ENCODE measurements around the gene MYRFL.

MYRFL gene

DNA sequence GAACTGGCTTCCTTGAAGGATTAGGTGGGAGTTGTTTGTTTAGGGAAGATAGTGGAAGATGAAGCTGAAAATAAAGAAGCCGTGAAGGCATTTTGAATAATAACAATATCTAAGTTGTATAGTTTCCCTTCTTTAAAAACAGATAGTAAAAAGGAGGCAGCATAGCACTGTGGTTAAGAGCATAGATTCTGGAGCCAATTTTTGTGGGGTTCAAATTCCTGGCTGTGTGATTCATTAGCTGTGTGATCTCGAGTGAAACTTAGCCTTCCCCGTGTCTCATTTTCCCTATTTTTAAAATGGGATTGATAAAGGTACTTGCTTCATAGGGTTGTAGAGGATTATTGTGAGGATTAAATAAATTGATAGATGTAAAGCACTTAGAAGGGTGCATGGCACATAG is 104.5 kb downstream of the MYRFL start:
- no peak for DNase-seq (ENCODE audit: low read depth)
- TF ChIP-seq, protein P1, sequence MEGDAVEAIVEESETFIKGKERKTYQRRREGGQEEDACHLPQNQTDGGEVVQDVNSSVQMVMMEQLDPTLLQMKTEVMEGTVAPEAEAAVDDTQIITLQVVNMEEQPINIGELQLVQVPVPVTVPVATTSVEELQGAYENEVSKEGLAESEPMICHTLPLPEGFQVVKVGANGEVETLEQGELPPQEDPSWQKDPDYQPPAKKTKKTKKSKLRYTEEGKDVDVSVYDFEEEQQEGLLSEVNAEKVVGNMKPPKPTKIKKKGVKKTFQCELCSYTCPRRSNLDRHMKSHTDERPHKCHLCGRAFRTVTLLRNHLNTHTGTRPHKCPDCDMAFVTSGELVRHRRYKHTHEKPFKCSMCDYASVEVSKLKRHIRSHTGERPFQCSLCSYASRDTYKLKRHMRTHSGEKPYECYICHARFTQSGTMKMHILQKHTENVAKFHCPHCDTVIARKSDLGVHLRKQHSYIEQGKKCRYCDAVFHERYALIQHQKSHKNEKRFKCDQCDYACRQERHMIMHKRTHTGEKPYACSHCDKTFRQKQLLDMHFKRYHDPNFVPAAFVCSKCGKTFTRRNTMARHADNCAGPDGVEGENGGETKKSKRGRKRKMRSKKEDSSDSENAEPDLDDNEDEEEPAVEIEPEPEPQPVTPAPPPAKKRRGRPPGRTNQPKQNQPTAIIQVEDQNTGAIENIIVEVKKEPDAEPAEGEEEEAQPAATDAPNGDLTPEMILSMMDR (IDR thresholded peaks at IDR 0.05; ENCODE audit: low read depth, low read length, missing control alignments), result no peak
- H3K4me3 ChIP-seq (ENCODE audit: low read depth, low read length), result no peak overlapping the region
- in situ Hi-C loops (cut with HindIII; ENCODE audit: low sequenced_read_pairs), result no loop called here

- TF ChIP-seq, protein P1 (IDR thresholded peaks at IDR 0.05; ENCODE audit: low read depth, low read length, missing control alignments), result no peak
- H3K4me3 ChIP-seq (ENCODE audit: low read depth, low read length), result no peak overlapping the region
- in situ Hi-C loops (cut with HindIII; ENCODE audit: low sequenced_read_pairs), result no loop called here
- DNase-seq (ENCODE audit: low read depth), result no peak
These were observed 106.5 kb downstream of the MYRFL start for GRCh38 chr12:69931569-69931968.

DNA sequence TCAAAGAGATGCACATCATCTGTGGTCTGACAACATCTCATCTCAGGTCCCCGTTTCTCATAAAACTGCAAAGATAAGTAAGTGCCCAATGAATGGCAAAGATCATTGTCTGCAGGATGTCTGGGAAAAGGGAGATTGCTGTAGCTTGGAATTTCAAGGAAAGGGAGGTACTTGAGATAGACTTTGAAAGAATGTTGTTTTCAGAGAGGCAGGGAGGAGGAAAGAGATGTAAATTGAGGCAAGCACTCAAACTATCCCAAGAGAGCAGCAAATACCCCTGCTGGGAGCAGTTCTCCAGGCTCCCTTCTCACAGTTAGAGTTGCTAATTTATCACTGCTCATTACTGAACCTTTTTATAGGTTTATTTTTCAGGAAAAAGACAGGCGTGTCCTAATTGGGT is 107.1 kb downstream of the MYRFL start:
- no peak for DNase-seq (ENCODE audit: low read depth)
- TF ChIP-seq, protein P1 (IDR thresholded peaks at IDR 0.05; ENCODE audit: low read depth, low read length, missing control alignments), result no peak
- in situ Hi-C loops (cut with HindIII; ENCODE audit: low sequenced_read_pairs), result no loop called here
- no peak overlapping the region for H3K4me3 ChIP-seq (ENCODE audit: low read depth, low read length)

DNA sequence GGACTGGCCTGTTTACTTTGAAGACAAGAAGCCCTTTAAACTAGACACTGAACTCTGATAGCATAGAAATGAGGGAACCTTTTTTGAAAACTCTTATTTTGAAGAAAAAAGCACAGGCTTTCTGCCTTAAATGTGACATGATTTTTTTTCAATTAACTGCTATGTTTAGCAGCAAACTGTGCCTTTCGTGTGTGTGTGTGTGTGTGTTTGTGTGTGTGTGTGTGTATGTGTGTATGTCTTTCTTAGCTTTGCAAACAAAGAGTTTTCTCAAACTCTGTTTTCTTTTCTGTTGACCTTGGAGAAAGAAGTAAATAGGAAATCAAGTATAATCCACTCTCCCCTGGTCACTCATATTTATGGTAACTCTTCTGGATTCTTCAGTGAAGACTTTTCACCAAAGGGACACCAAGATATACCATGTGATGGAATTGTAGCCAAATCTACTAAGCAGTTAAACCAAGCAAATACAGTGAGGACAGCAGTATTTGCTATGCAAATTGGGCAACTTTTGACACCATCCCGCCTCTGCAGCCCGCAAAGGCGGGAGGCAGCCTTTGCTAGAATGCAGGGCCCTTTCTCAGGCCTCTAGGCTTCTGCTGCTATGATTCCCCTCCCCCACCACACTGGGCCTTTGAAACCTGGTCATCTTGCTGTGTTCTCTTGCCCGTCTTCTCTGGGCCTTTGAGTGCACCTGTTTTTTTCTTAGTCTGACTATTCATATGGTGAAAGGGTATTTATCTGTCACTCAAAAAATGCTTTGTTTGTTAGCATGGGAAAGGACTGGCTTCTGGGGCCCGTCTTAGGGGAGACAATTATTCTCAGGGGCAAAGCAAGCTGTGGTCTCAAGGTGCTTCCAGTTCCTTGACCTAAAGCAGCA is 107.9 kb downstream of the MYRFL start:
- in situ Hi-C loops (cut with HindIII; ENCODE audit: low sequenced_read_pairs), result no loop called here
- no peak overlapping the region for H3K4me3 ChIP-seq (ENCODE audit: low read depth, low read length)
- no peak for DNase-seq (ENCODE audit: low read depth)
- TF ChIP-seq, protein P1 (IDR thresholded peaks at IDR 0.05; ENCODE audit: low read depth, low read length, missing control alignments), result no peak

- TF ChIP-seq, protein P1 (IDR thresholded peaks at IDR 0.05; ENCODE audit: low read depth, low read length, missing control alignments), result no peak
- no peak overlapping the region for H3K4me3 ChIP-seq (ENCODE audit: low read depth, low read length)
- in situ Hi-C loops (cut with HindIII; ENCODE audit: low sequenced_read_pairs), result no loop called here
- no peak for DNase-seq (ENCODE audit: low read depth)
These were observed 109.0 kb downstream of the MYRFL start for GRCh38 chr12:69934011-69934410.

- in situ Hi-C loops (cut with HindIII; ENCODE audit: low sequenced_read_pairs), result no loop called here
- TF ChIP-seq, protein P1 (IDR thresholded peaks at IDR 0.05; ENCODE audit: low read depth, low read length, missing control alignments), result no peak
- no peak overlapping the region for H3K4me3 ChIP-seq (ENCODE audit: low read depth, low read length)
- DNase-seq (ENCODE audit: low read depth), result no peak
These were observed 110.6 kb downstream of the MYRFL start for GRCh38 chr12:69935651-69936100.

All from astrocyte of the cerebellum (primary cell).